Neural cell (in vitro differentiated cells): ENCODE data around the gene SGPP2.

Experiments used
- EZH2 ChIP-seq: fragments of 200-600, 300-800 bp; shearing (Covaris generic), sonication (generic); IDR thresholded peaks from 2 replicates; pipeline ENCODE4 v1.6.1; 2014; ENCODE audit warnings: antibody characterized with exemption, low read length, borderline replicate concordance, mild to moderate bottlenecking; ENCODE audit not compliant: insufficient read depth, poor library complexity, severe bottlenecking
- SMC3 ChIP-seq: fragments of 450-650 bp; conservative IDR thresholded peaks from 2 replicates; pipeline ENCODE4 v1.6.1; 2014; ENCODE audit warnings: antibody characterized with exemption, mild to moderate bottlenecking, moderate library complexity; ENCODE audit not compliant: poor library complexity

- TF ChIP-seq EZH2 (no peak), SMC3 (no peak)
Measured at GRCh38 chr2:222381566-222381965, 42.8 kb upstream of the SGPP2 start.
